ENCODE data around the gene SUDS3.

The SUDS3 gene

GRCh38 chr12:118418385-118419057 lies 42.2 kb downstream of the SUDS3 start:
- H3K9me3 ChIP-seq (ENCODE audit: control insufficient read depth in 1 of 2, low read length in 2 of 2), result no peaks in the 10 kb centered on the region
- H3K27ac ChIP-seq (ENCODE audit: low read depth, low read length), result no peak overlapping the region
- H3K36me3 ChIP-seq (ENCODE audit: control insufficient read depth in 1 of 2, insufficient read depth in 2 of 2, low read length in 2 of 2), result peaks cover 18 to 42% of the 10 kb centered on the region in 2 donors

DNA sequence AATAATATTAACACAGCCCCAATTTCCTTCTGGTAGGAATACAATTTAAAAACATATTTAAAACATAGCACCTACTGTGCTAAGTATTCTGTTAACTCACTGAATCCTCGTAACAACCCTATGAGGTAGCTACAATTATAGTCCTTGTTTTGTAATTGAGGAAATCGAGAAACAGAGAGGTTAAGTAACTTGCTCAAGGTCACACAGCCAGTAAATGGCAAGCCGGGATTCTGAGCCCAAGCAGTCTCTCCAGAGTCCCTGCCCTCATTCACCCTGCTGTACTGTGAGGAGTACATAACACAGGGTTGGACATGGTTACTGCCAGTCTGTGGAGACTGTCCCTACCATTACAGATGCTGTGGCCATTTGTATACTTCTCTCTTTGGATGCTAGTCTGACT lies 44.3 kb downstream of the SUDS3 start:
- peaks cover 0 to 3% of the 10 kb centered on the region in 2 donors for H3K4me1 ChIP-seq (ENCODE audit: control insufficient read depth in 1 of 2, insufficient read depth in 2 of 2, low read length in 2 of 2)
- no peak overlapping the region for H3K9ac ChIP-seq (ENCODE audit: low read depth in 1 of 2, low read length in 2 of 2)
- H3K27me3 ChIP-seq (ENCODE audit: control insufficient read depth in 1 of 2, insufficient read depth in 2 of 2, low read length in 2 of 2), result no peaks in the 10 kb centered on the region
- peaks cover 4 to 24% of the 10 kb centered on the region in 2 donors for H3K36me3 ChIP-seq (ENCODE audit: control insufficient read depth in 1 of 2, insufficient read depth in 2 of 2, low read length in 2 of 2)
- H3K4me3 ChIP-seq (ENCODE audit: low read depth in 1 of 2, low read length in 2 of 2), result no peak overlapping the region
- no peak overlapping the region for H3K27ac ChIP-seq (ENCODE audit: low read depth, low read length)
- H3K9me3 ChIP-seq (ENCODE audit: control insufficient read depth in 1 of 2, low read length in 2 of 2), result no peaks in the 10 kb centered on the region

More at GRCh38 chr12:118418385-118419057, 42.2 kb downstream of the SUDS3 start:
- no peak overlapping the region for H3K4me3 ChIP-seq (ENCODE audit: low read depth in 1 of 2, low read length in 2 of 2)
- no peaks in the 10 kb centered on the region for H3K27me3 ChIP-seq (ENCODE audit: control insufficient read depth in 1 of 2, insufficient read depth in 2 of 2, low read length in 2 of 2)
- H3K9ac ChIP-seq (ENCODE audit: low read depth in 1 of 2, low read length in 2 of 2), result no peak overlapping the region
- peaks cover 0 to 3% of the 10 kb centered on the region in 2 donors for H3K4me1 ChIP-seq (ENCODE audit: control insufficient read depth in 1 of 2, insufficient read depth in 2 of 2, low read length in 2 of 2)

- no peaks in the 10 kb centered on the region for H3K36me3 ChIP-seq (ENCODE audit: control insufficient read depth in 1 of 2, insufficient read depth in 2 of 2, low read length in 2 of 2)
- H3K4me3 ChIP-seq (ENCODE audit: low read depth in 1 of 2, low read length in 2 of 2), result no peak overlapping the region
- no peak overlapping the region for H3K9ac ChIP-seq (ENCODE audit: low read depth in 1 of 2, low read length in 2 of 2)
- H3K9me3 ChIP-seq (ENCODE audit: control insufficient read depth in 1 of 2, low read length in 2 of 2), result no peaks in the 10 kb centered on the region
- H3K27me3 ChIP-seq (ENCODE audit: control insufficient read depth in 1 of 2, insufficient read depth in 2 of 2, low read length in 2 of 2), result no peaks in the 10 kb centered on the region
- no peak overlapping the region for H3K27ac ChIP-seq (ENCODE audit: low read depth, low read length)
- H3K4me1 ChIP-seq (ENCODE audit: control insufficient read depth in 1 of 2, insufficient read depth in 2 of 2, low read length in 2 of 2), result peaks cover 3 to 4% of the 10 kb centered on the region in 2 donors
Observed at GRCh38 chr12:118424884-118425283, 48.5 kb downstream of the SUDS3 start.

GRCh38 chr12:118425364-118425763 lies 49.0 kb downstream of the SUDS3 start:
- Histone ChIP-seq H3K9ac (ENCODE audit: low read depth in 1 of 2, low read length in 2 of 2) (no peak overlapping the region), H3K36me3 (ENCODE audit: control insufficient read depth in 1 of 2, insufficient read depth in 2 of 2, low read length in 2 of 2) (no peaks in the 10 kb centered on the region), H3K9me3 (ENCODE audit: control insufficient read depth in 1 of 2, low read length in 2 of 2) (no peaks in the 10 kb centered on the region), H3K27me3 (ENCODE audit: control insufficient read depth in 1 of 2, insufficient read depth in 2 of 2, low read length in 2 of 2) (no peaks in the 10 kb centered on the region), H3K27ac (ENCODE audit: low read depth, low read length) (no peak overlapping the region), H3K4me1 (ENCODE audit: control insufficient read depth in 1 of 2, insufficient read depth in 2 of 2, low read length in 2 of 2) (peaks cover 3 to 4% of the 10 kb centered on the region in 2 donors), H3K4me3 (ENCODE audit: low read depth in 1 of 2, low read length in 2 of 2) (no peak overlapping the region)

- H3K27ac ChIP-seq (ENCODE audit: low read depth, low read length), result no peak overlapping the region
- H3K36me3 ChIP-seq (ENCODE audit: control insufficient read depth in 1 of 2, insufficient read depth in 2 of 2, low read length in 2 of 2), result no peaks in the 10 kb centered on the region
- no peak overlapping the region for H3K9ac ChIP-seq (ENCODE audit: low read depth in 1 of 2, low read length in 2 of 2)
- H3K9me3 ChIP-seq (ENCODE audit: control insufficient read depth in 1 of 2, low read length in 2 of 2), result no peaks in the 10 kb centered on the region
- no peak overlapping the region for H3K4me3 ChIP-seq (ENCODE audit: low read depth in 1 of 2, low read length in 2 of 2)
- no peaks in the 10 kb centered on the region for H3K27me3 ChIP-seq (ENCODE audit: control insufficient read depth in 1 of 2, insufficient read depth in 2 of 2, low read length in 2 of 2)
- H3K4me1 ChIP-seq (ENCODE audit: control insufficient read depth in 1 of 2, insufficient read depth in 2 of 2, low read length in 2 of 2), result peaks cover 3 to 4% of the 10 kb centered on the region in 2 donors
Observed at GRCh38 chr12:118427819-118428218, 51.5 kb downstream of the SUDS3 start.

DNA sequence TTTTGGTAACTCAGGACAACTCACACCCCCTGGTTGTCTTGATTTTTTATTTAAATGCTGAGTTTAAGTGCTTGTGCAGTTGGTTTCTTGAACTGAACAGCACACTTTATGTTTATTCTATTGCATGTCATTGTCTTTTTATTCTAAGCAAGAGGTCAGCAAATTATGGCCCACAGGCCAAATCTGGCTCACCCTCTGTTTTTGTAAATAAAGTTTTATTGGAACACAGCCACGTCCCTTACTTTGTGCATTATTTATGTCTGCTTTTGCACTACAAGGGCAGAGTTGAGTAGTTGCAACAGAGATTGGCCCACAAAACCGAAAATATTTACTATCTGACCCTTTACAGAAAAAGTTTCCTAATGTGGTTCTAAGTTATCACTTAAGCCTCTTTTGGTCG lies 52.3 kb downstream of the SUDS3 start:
- Histone ChIP-seq H3K27me3 (ENCODE audit: control insufficient read depth in 1 of 2, insufficient read depth in 2 of 2, low read length in 2 of 2) (no peaks in the 10 kb centered on the region), H3K4me1 (ENCODE audit: control insufficient read depth in 1 of 2, insufficient read depth in 2 of 2, low read length in 2 of 2) (peaks cover 7 to 9% of the 10 kb centered on the region in 2 donors), H3K27ac (ENCODE audit: low read depth, low read length) (no peak overlapping the region), H3K9me3 (ENCODE audit: control insufficient read depth in 1 of 2, low read length in 2 of 2) (no peaks in the 10 kb centered on the region), H3K9ac (ENCODE audit: low read depth in 1 of 2, low read length in 2 of 2) (no peak overlapping the region), H3K4me3 (ENCODE audit: low read depth in 1 of 2, low read length in 2 of 2) (no peak overlapping the region), H3K36me3 (ENCODE audit: control insufficient read depth in 1 of 2, insufficient read depth in 2 of 2, low read length in 2 of 2) (no peaks in the 10 kb centered on the region)

DNA sequence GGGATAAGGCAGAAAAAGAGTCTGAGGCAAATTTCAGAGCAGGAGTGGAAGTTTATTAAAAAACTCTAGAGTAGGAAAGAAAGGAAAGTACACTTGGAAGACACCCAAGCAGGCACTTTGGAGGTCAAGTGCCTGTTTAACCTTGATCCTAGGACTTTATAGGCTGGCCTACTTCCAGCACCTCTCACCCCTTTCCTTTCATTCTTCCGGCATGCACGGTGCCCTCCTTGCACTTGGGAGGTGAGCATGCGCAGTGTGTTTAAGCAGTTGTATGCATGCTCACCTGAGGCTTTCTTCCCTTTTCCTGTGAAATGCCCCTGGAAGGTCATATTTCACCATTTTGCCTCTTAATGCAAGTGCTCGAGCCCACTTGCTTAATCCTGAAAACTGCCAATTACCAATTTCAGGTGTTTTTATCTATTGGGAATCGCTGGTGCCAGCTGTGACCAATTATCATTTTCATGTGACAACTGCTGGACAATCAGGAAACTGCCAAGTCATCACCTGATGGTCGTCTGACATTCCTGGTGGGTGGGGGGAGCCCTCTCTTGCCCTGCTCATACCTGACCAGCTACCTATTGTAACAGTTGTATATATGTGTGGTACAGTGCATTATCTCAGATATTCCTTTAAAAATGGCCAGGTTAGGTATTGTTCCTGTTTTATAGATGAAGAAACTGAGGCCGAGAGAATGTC lies 53.5 kb downstream of the SUDS3 start:
- H3K27me3 ChIP-seq (ENCODE audit: control insufficient read depth in 1 of 2, insufficient read depth in 2 of 2, low read length in 2 of 2), result no peaks in the 10 kb centered on the region
- H3K9me3 ChIP-seq (ENCODE audit: control insufficient read depth in 1 of 2, low read length in 2 of 2), result no peaks in the 10 kb centered on the region

DNA sequence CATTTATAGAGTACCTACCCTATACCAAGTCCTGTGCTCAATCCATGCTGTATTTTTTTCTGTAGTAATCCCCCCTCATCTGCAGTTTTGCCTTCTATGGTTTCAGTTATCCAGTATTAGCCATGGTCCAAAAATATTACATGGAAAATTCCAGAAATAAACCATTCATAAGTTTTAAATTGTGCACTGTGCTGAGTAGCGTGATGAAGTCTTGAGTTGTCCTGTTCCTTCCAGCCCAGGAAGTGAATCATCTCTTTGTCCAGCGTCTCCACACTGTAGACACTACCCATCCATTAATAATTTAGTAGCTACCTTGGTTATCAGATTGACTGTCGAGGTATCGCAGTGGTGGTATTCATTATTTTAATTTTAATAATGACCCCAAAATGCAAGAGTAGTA lies 54.2 kb downstream of the SUDS3 start:
- Histone ChIP-seq H3K36me3 (ENCODE audit: control insufficient read depth in 1 of 2, insufficient read depth in 2 of 2, low read length in 2 of 2) (no peaks in the 10 kb centered on the region), H3K27me3 (ENCODE audit: control insufficient read depth in 1 of 2, insufficient read depth in 2 of 2, low read length in 2 of 2) (no peaks in the 10 kb centered on the region), H3K9me3 (ENCODE audit: control insufficient read depth in 1 of 2, low read length in 2 of 2) (no peaks in the 10 kb centered on the region), H3K4me1 (ENCODE audit: control insufficient read depth in 1 of 2, insufficient read depth in 2 of 2, low read length in 2 of 2) (peaks cover 9 to 10% of the 10 kb centered on the region in 2 donors), H3K9ac (ENCODE audit: low read depth in 1 of 2, low read length in 2 of 2) (no peak overlapping the region), H3K27ac (ENCODE audit: low read depth, low read length) (no peak overlapping the region), H3K4me3 (ENCODE audit: low read depth in 1 of 2, low read length in 2 of 2) (no peak overlapping the region)

More for the DNA sequence above, 53.5 kb downstream of the SUDS3 start:
- Histone ChIP-seq H3K4me1 (ENCODE audit: control insufficient read depth in 1 of 2, insufficient read depth in 2 of 2, low read length in 2 of 2) (peaks cover 9 to 10% of the 10 kb centered on the region in 2 donors), H3K27ac (ENCODE audit: low read depth, low read length) (no peak overlapping the region), H3K36me3 (ENCODE audit: control insufficient read depth in 1 of 2, insufficient read depth in 2 of 2, low read length in 2 of 2) (no peaks in the 10 kb centered on the region), H3K4me3 (ENCODE audit: low read depth in 1 of 2, low read length in 2 of 2) (no peak overlapping the region), H3K9ac (ENCODE audit: low read depth in 1 of 2, low read length in 2 of 2) (no peak overlapping the region)

GRCh38 chr12:118432812-118433545 lies 56.6 kb downstream of the SUDS3 start:
- no peak overlapping the region for H3K27ac ChIP-seq (ENCODE audit: low read depth, low read length)
- H3K4me1 ChIP-seq (ENCODE audit: control insufficient read depth in 1 of 2, insufficient read depth in 2 of 2, low read length in 2 of 2), result peaks cover 9 to 10% of the 10 kb centered on the region in 2 donors
- H3K9me3 ChIP-seq (ENCODE audit: control insufficient read depth in 1 of 2, low read length in 2 of 2), result no peaks in the 10 kb centered on the region
- H3K9ac ChIP-seq (ENCODE audit: low read depth in 1 of 2, low read length in 2 of 2), result no peak overlapping the region
- no peaks in the 10 kb centered on the region for H3K27me3 ChIP-seq (ENCODE audit: control insufficient read depth in 1 of 2, insufficient read depth in 2 of 2, low read length in 2 of 2)
- no peaks in the 10 kb centered on the region for H3K36me3 ChIP-seq (ENCODE audit: control insufficient read depth in 1 of 2, insufficient read depth in 2 of 2, low read length in 2 of 2)
- no peak overlapping the region for H3K4me3 ChIP-seq (ENCODE audit: low read depth in 1 of 2, low read length in 2 of 2)

Data from duodenal mucosa (tissue), 2 donors.